ENCODE results near the gene SAA2.

Gene SAA2

GRCh38 chr11:18230859-18231258 is 17.6 kb downstream of the SAA2 start:
- no peak for DNase-seq (ENCODE audit: low read depth)
- no peak for TF ChIP-seq CTCF (conservative IDR thresholded peaks at IDR 0.05; ENCODE audit: low read depth, low read length)
- H3K4me3 ChIP-seq (ENCODE audit: low read depth, low read length): no peak overlapping the region

- no peak for TF ChIP-seq CTCF (conservative IDR thresholded peaks at IDR 0.05; ENCODE audit: low read depth, low read length)
- no peak for DNase-seq (ENCODE audit: low read depth)
- no peak overlapping the region for H3K4me3 ChIP-seq (ENCODE audit: low read depth, low read length)
These were observed 19.0 kb downstream of the SAA2 start for GRCh38 chr11:18229501-18229900.

GRCh38 chr11:18225913-18226312 is 22.6 kb downstream of the SAA2 start:
- no peak for DNase-seq (ENCODE audit: low read depth)
- H3K4me3 ChIP-seq (ENCODE audit: low read depth, low read length): no peak overlapping the region
- TF ChIP-seq CTCF (conservative IDR thresholded peaks at IDR 0.05; ENCODE audit: low read depth, low read length): no peak

GRCh38 chr11:18223591-18224387 is 24.7 kb downstream of the SAA2 start:
- no peak overlapping the region for H3K4me3 ChIP-seq (ENCODE audit: low read depth, low read length)
- DNase-seq (ENCODE audit: low read depth): no peak
- TF ChIP-seq CTCF (conservative IDR thresholded peaks at IDR 0.05; ENCODE audit: low read depth, low read length): no peak

GRCh38 chr11:18222814-18223421 is 25.6 kb downstream of the SAA2 start:
- no peak for TF ChIP-seq CTCF (conservative IDR thresholded peaks at IDR 0.05; ENCODE audit: low read depth, low read length)
- DNase-seq (ENCODE audit: low read depth): no peak
- no peak overlapping the region for H3K4me3 ChIP-seq (ENCODE audit: low read depth, low read length)

GRCh38 chr11:18221274-18221876 is 27.1 kb downstream of the SAA2 start:
- H3K4me3 ChIP-seq (ENCODE audit: low read depth, low read length): no peak overlapping the region
- TF ChIP-seq CTCF (conservative IDR thresholded peaks at IDR 0.05; ENCODE audit: low read depth, low read length): no peak
- DNase-seq (ENCODE audit: low read depth): no peak

Measured in choroid plexus epithelial cell (primary cell).